GM23338 (cell line): ENCODE data around the gene LLGL2. TPM values are rescaled to one million over a fixed set of nuclear protein-coding genes. Genes with fewer than 3 reads are reported as not detected.

Experiments
- ATAC-seq: fragments of 200-7000 bp; cut with Tn5 transposase; 3 replicates; pipeline ENCODE4 v1.9.1; 2020
- DNase-seq: peaks from one replicate; pipeline ENCODE4 v3.0.0-alpha.2; 2015; ENCODE audit warnings: low spot score
- H2AFZ ChIP-seq: fragments of 200-600 bp; sonication (generic); 2 replicates; pipeline ENCODE4 v1.8.0; 2016; ENCODE audit warnings: antibody characterized with exemption, mild to moderate bottlenecking, moderate library complexity
- H3F3A ChIP-seq: fragments of 200-600 bp; sonication (generic); replicated peaks from 2 replicates; pipeline ENCODE4 v1.8.0; 2017; ENCODE audit warnings: antibody characterized with exemption, mixed run types, low read depth
- H3K27ac ChIP-seq: fragments of 200-600 bp; sonication (generic); 2 replicates; pipeline ENCODE4 v1.6.1; 2016; ENCODE audit warnings: low read depth
- H3K27me3 ChIP-seq: fragments of 200-600 bp; sonication (generic); 2 replicates; pipeline ENCODE4 v1.8.0; 2016; ENCODE audit warnings: mild to moderate bottlenecking, mixed run types, moderate library complexity; ENCODE audit not compliant: insufficient read depth
- H3K36me3 ChIP-seq: fragments of 200-600 bp; sonication (generic); 2 replicates; pipeline ENCODE4 v1.8.0; 2016; ENCODE audit warnings: mild to moderate bottlenecking; ENCODE audit not compliant: insufficient read depth
- H3K4me1 ChIP-seq: fragments of 200-600 bp; sonication (generic); 2 replicates; pipeline ENCODE4 v1.8.0; 2016; ENCODE audit warnings: mild to moderate bottlenecking, moderate library complexity; ENCODE audit not compliant: insufficient read depth
- H3K4me2 ChIP-seq: fragments of 200-600 bp; sonication (generic); 2 replicates; pipeline ENCODE4 v1.7.1; 2017; ENCODE audit warnings: mixed run types
- H3K4me3 ChIP-seq: fragments of 200-600 bp; sonication (generic); 2 replicates; pipeline ENCODE4 v1.6.1; 2016; ENCODE audit warnings: mixed run types
- H3K79me2 ChIP-seq: fragments of 200-600 bp; sonication (generic); replicated peaks from 2 replicates; pipeline ENCODE4 v1.8.0; 2017; ENCODE audit warnings: mild to moderate bottlenecking; ENCODE audit not compliant: insufficient read depth
- H3K9me2 ChIP-seq: fragments of 200-600 bp; sonication (generic); 2 replicates; pipeline ENCODE4 v1.8.0; 2017; ENCODE audit not compliant: insufficient read depth
- H4K20me1 ChIP-seq: fragments of 200-600 bp; sonication (generic); replicated peaks from 2 replicates; pipeline ENCODE4 v1.8.0; 2017; ENCODE audit warnings: mild to moderate bottlenecking; ENCODE audit not compliant: insufficient read depth
- H3K27ac Mint-ChIP-seq: 2 replicates; pipeline ENCODE4 v1.8.0; 2020; ENCODE audit warnings: inconsistent platforms, mild to moderate bottlenecking, moderate library complexity, mixed read lengths
- H3K27me3 Mint-ChIP-seq: 3 replicates; pipeline ENCODE4 v1.8.0; 2022; ENCODE audit warnings: low read depth, mild to moderate bottlenecking, moderate library complexity, mixed read lengths, inconsistent platforms; ENCODE audit not compliant: insufficient read depth, poor library complexity
- H3K36me3 Mint-ChIP-seq: 3 replicates; pipeline ENCODE4 v1.8.0; 2021; ENCODE audit warnings: low read depth, mild to moderate bottlenecking, inconsistent platforms, moderate library complexity, mixed read lengths
- H3K4me1 Mint-ChIP-seq: 3 replicates; pipeline ENCODE4 v1.8.0; 2020; ENCODE audit warnings: mild to moderate bottlenecking, inconsistent platforms, mixed read lengths
- H3K4me3 Mint-ChIP-seq: 3 replicates; pipeline ENCODE4 v1.8.0; 2021; ENCODE audit warnings: moderate library complexity, mild to moderate bottlenecking, inconsistent platforms, mixed read lengths
- H3K9me3 Mint-ChIP-seq: 3 replicates; pipeline ENCODE4 v1.8.0; 2020; ENCODE audit warnings: moderate library complexity, mild to moderate bottlenecking, inconsistent platforms, mixed read lengths
- CREB1 ChIP-seq: fragments of 250-450 bp; sonication (Bioruptor Pico); IDR thresholded peaks from 2 replicates; pipeline ENCODE4 v1.5.0; 2020; ENCODE audit warnings: low read depth, mild to moderate bottlenecking, moderate library complexity
- EZH2 ChIP-seq: fragments of 200-600 bp; sonication (generic); IDR thresholded peaks from one replicate; pipeline ENCODE4 v1.8.0; 2017; ENCODE audit warnings: antibody characterized with exemption, mild to moderate bottlenecking, low read depth; ENCODE audit not compliant: unreplicated experiment
- NANOG ChIP-seq: IDR thresholded peaks from 2 replicates; pipeline ENCODE4 v1.6.1; 2016; ENCODE audit warnings: antibody characterized with exemption, borderline replicate concordance
- STAT1 ChIP-seq: IDR thresholded peaks from one replicate; pipeline ENCODE4 v1.6.1; 2016; ENCODE audit warnings: antibody characterized with exemption; ENCODE audit not compliant: unreplicated experiment
- ZNF331 ChIP-seq: fragments of 250-450 bp; sonication (Bioruptor Pico); IDR thresholded peaks from 2 replicates; pipeline ENCODE4 v1.5.0; 2020; ENCODE audit warnings: low read depth, mild to moderate bottlenecking, moderate library complexity
- polyA plus RNA-seq: library from polyadenylated mRNA; unstranded; fragments of >200 nt; fragmentation: Nextera tagmentation; extraction: Ambion mirVana; gene quantifications from 2 replicates; pipeline ENCODE4 v1.2.1, GENCODE V29; 2016
- total RNA-seq: library from RNA; depleted of rRNA; stranded (reverse); fragments of >200 nt; shearing (Covaris generic); gene quantifications from 2 replicates; pipeline ENCODE4 v1.2.3, GENCODE V29; 2014
- TF ChIP-seq, protein P1 (sequence below): IDR thresholded peaks from one replicate; pipeline ENCODE4 v1.6.1; 2018; ENCODE audit warnings: antibody characterized with exemption; ENCODE audit not compliant: unreplicated experiment
- TF ChIP-seq, protein P2 (sequence below): IDR thresholded peaks from 2 replicates; pipeline ENCODE4 v1.6.1; 2016; ENCODE audit warnings: antibody characterized with exemption
- TF ChIP-seq, protein P3 (sequence below): fragments of 250-450 bp; sonication (Bioruptor Pico); IDR thresholded peaks from 2 replicates; pipeline ENCODE4 v1.5.0; 2020; ENCODE audit warnings: mild to moderate bottlenecking, moderate library complexity

Gene LLGL2
- total and polyA plus RNA-seq, 2 experiments from 2014 or later = 62.5 to 78.5 TPM

DNA sequence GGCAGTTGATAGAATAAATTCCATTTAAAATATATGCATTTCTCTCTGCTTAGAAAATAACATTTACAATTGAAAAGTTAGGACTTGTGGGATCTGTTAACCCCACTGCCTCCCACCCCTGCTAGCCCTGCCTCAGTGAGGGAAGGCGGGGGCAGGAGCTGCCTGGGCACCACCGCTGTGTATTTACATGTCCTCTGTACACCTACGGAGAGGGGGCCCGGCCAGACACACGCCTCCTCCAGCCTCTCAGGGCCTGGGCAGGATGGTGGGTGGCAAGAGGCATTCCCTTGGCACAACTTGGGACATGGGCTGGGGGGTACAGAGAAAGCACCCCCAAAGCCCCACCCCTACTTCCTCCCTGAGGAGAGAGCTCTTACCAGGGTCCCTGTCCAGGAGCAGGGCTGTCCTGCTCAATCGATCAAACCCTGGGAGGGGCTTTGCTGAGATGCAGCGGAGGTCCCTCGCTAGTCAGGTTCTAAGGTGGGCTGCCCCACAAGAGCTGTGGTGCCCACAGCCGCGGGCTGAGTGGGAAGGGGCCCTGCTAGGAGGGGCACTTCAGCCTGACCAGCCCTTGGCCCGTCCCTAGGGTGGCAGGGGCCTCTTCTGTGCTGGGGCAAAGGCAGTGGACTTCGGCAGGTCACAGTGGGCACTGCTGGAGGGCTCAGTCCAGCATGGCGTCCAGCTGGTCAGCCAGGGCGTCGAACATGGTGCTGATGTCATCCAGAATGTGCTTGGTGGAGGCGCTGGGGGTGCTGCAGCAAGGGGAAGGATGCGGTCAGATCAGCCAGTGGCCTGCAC, 24.9 kb upstream of the LLGL2 start:
- Histone ChIP-seq H3K27me3 (no peaks in the 10 kb centered on the region), H2AFZ (no peak overlapping the region), H3K4me3 (no peak overlapping the region), H3K36me3 (no peaks in the 10 kb centered on the region), H3K4me2 (no peak overlapping the region), H3K9me2 (no peaks in the 10 kb centered on the region), H3K4me1 (no peaks in the 10 kb centered on the region), H3F3A (no peaks in the 10 kb centered on the region), H4K20me1 (no peaks in the 10 kb centered on the region), H3K79me2 (no peaks in the 10 kb centered on the region), H3K27ac (no peak overlapping the region)
- DNase-seq = no peak
- Mint-ChIP-seq H3K4me3 (no peak overlapping the region), H3K4me1 (no peaks in the 10 kb centered on the region; the same call in 1 of the 3 replicates), H3K27ac (peak overlapping the region; percentile 56; the same call in 1 of the 2 replicates), H3K27me3 (peaks cover 8% of the 10 kb centered on the region), H3K9me3 (no peaks in the 10 kb centered on the region), H3K36me3 (peaks cover 14% of the 10 kb centered on the region; the same call in 2 of the 3 replicates)
- ATAC-seq = no peak
- TF ChIP-seq CREB1 (CRISPR knock-in tag) (no peak), NANOG (no peak), ZNF331 (CRISPR knock-in tag) (no peak)
- TF ChIP-seq, protein P1, sequence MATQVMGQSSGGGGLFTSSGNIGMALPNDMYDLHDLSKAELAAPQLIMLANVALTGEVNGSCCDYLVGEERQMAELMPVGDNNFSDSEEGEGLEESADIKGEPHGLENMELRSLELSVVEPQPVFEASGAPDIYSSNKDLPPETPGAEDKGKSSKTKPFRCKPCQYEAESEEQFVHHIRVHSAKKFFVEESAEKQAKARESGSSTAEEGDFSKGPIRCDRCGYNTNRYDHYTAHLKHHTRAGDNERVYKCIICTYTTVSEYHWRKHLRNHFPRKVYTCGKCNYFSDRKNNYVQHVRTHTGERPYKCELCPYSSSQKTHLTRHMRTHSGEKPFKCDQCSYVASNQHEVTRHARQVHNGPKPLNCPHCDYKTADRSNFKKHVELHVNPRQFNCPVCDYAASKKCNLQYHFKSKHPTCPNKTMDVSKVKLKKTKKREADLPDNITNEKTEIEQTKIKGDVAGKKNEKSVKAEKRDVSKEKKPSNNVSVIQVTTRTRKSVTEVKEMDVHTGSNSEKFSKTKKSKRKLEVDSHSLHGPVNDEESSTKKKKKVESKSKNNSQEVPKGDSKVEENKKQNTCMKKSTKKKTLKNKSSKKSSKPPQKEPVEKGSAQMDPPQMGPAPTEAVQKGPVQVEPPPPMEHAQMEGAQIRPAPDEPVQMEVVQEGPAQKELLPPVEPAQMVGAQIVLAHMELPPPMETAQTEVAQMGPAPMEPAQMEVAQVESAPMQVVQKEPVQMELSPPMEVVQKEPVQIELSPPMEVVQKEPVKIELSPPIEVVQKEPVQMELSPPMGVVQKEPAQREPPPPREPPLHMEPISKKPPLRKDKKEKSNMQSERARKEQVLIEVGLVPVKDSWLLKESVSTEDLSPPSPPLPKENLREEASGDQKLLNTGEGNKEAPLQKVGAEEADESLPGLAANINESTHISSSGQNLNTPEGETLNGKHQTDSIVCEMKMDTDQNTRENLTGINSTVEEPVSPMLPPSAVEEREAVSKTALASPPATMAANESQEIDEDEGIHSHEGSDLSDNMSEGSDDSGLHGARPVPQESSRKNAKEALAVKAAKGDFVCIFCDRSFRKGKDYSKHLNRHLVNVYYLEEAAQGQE = no peak
- TF ChIP-seq, protein P2, sequence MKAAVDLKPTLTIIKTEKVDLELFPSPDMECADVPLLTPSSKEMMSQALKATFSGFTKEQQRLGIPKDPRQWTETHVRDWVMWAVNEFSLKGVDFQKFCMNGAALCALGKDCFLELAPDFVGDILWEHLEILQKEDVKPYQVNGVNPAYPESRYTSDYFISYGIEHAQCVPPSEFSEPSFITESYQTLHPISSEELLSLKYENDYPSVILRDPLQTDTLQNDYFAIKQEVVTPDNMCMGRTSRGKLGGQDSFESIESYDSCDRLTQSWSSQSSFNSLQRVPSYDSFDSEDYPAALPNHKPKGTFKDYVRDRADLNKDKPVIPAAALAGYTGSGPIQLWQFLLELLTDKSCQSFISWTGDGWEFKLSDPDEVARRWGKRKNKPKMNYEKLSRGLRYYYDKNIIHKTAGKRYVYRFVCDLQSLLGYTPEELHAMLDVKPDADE = no peak

DNA sequence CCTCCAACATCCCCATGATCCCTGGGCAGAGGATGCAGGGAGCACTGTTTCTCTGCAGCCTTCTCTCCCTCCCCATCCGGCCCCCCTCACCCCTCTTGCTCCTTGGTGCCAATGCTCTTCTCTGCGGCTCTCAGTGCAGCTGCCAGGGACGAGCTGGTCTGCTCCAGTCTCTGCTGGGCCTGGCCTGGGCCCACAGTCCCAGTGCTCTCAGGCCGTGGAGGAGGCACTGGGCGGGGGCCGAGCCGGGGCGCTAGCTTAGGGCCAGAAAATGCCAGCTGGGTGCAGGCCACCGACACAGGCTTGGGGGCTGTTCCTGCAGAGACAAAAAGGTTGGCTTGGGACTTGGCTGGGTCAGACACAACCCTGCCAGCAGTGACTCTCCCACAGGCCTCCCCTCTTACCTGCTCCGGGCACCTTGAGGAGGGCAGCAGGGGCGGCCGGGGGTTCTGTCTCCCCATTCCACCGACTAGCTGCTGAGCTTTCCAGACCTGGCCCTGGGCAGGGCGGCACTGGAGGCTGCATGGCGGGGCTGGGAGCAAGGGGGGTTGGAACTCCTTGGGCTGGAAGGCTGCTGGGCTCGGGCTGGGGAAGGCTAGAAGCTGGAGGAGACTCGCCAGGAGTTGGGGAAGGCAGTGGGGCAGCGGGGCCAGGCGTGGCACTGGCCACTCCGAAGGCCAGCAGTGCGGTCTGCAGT, 24.0 kb upstream of the LLGL2 start:
- Mint-ChIP-seq H3K9me3 (no peaks in the 10 kb centered on the region), H3K36me3 (peaks cover 20% of the 10 kb centered on the region), H3K27me3 (peaks cover 8% of the 10 kb centered on the region), H3K4me1 (no peaks in the 10 kb centered on the region; the same call in 1 of the 3 replicates), H3K4me3 (no peak overlapping the region), H3K27ac (no peak overlapping the region)
- no peak for DNase-seq
- Histone ChIP-seq H4K20me1 (no peaks in the 10 kb centered on the region), H3K4me3 (no peak overlapping the region), H3K79me2 (no peaks in the 10 kb centered on the region), H3K27ac (no peak overlapping the region), H3K9me2 (no peaks in the 10 kb centered on the region), H3K36me3 (no peaks in the 10 kb centered on the region), H3K4me2 (no peak overlapping the region), H3K4me1 (no peaks in the 10 kb centered on the region), H3K27me3 (no peaks in the 10 kb centered on the region), H3F3A (no peaks in the 10 kb centered on the region), H2AFZ (no peak overlapping the region)
- ATAC-seq = no peak
- TF ChIP-seq CREB1 (CRISPR knock-in tag) (no peak), NANOG (no peak), STAT1 (no peak), EZH2 (no peak)
- TF ChIP-seq, protein P3, sequence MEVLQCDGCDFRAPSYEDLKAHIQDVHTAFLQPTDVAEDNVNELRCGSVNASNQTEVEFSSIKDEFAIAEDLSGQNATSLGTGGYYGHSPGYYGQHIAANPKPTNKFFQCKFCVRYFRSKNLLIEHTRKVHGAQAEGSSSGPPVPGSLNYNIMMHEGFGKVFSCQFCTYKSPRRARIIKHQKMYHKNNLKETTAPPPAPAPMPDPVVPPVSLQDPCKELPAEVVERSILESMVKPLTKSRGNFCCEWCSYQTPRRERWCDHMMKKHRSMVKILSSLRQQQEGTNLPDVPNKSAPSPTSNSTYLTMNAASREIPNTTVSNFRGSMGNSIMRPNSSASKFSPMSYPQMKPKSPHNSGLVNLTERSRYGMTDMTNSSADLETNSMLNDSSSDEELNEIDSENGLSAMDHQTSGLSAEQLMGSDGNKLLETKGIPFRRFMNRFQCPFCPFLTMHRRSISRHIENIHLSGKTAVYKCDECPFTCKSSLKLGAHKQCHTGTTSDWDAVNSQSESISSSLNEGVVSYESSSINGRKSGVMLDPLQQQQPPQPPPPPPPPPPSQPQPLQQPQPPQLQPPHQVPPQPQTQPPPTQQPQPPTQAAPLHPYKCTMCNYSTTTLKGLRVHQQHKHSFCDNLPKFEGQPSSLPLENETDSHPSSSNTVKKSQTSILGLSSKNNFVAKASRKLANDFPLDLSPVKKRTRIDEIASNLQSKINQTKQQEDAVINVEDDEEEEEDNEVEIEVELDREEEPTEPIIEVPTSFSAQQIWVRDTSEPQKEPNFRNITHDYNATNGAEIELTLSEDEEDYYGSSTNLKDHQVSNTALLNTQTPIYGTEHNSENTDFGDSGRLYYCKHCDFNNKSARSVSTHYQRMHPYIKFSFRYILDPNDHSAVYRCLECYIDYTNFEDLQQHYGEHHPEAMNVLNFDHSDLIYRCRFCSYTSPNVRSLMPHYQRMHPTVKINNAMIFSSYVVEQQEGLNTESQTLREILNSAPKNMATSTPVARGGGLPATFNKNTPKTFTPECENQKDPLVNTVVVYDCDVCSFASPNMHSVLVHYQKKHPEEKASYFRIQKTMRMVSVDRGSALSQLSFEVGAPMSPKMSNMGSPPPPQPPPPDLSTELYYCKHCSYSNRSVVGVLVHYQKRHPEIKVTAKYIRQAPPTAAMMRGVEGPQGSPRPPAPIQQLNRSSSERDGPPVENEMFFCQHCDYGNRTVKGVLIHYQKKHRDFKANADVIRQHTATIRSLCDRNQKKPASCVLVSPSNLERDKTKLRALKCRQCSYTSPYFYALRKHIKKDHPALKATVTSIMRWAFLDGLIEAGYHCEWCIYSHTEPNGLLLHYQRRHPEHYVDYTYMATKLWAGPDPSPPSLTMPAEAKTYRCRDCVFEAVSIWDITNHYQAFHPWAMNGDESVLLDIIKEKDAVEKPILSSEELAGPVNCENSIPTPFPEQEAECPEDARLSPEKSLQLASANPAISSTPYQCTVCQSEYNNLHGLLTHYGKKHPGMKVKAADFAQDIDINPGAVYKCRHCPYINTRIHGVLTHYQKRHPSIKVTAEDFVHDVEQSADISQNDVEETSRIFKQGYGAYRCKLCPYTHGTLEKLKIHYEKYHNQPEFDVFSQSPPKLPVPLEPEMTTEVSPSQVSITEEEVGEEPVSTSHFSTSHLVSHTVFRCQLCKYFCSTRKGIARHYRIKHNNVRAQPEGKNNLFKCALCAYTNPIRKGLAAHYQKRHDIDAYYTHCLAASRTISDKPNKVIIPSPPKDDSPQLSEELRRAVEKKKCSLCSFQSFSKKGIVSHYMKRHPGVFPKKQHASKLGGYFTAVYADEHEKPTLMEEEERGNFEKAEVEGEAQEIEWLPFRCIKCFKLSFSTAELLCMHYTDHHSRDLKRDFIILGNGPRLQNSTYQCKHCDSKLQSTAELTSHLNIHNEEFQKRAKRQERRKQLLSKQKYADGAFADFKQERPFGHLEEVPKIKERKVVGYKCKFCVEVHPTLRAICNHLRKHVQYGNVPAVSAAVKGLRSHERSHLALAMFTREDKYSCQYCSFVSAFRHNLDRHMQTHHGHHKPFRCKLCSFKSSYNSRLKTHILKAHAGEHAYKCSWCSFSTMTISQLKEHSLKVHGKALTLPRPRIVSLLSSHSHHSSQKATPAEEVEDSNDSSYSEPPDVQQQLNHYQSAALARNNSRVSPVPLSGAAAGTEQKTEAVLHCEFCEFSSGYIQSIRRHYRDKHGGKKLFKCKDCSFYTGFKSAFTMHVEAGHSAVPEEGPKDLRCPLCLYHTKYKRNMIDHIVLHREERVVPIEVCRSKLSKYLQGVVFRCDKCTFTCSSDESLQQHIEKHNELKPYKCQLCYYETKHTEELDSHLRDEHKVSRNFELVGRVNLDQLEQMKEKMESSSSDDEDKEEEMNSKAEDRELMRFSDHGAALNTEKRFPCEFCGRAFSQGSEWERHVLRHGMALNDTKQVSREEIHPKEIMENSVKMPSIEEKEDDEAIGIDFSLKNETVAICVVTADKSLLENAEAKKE = no peak
